Spinal cord (tissue), 10 donors: Measurements from ENCODE around the gene NOTCH3. TPM values are rescaled to one million over a fixed set of nuclear protein-coding genes. Genes with fewer than 3 reads are reported as not detected.
A peak's percentile ranks its signal among the peaks of the same experiment; 100 is the strongest.

Source experiments
- DNase-seq, 6 donors: peaks; one replicate each; pipeline versions ENCODE4 v3.0.0 to v3.0.0-alpha.2; 2013 to 2015; ENCODE audit warnings: low spot score in 6 of 6, low read depth in 4 of 6
- H3K27ac ChIP-seq: one replicate; pipeline ENCODE4 v1.5.1; 2013; ENCODE audit warnings: low read depth, low read length, control low read depth
- H3K27me3 ChIP-seq: one replicate; pipeline ENCODE4 v1.6.1; 2013; ENCODE audit warnings: low read length; ENCODE audit not compliant: control insufficient read depth, insufficient read depth
- H3K36me3 ChIP-seq: one replicate; pipeline ENCODE4 v1.6.1; 2013; ENCODE audit warnings: low read length; ENCODE audit not compliant: control insufficient read depth, insufficient read depth
- H3K4me1 ChIP-seq: one replicate; pipeline ENCODE4 v1.6.1; 2013; ENCODE audit warnings: low read length; ENCODE audit not compliant: control insufficient read depth, insufficient read depth
- H3K4me3 ChIP-seq: one replicate; pipeline ENCODE4 v1.5.1; 2013; ENCODE audit warnings: low read depth, low read length, control low read depth
- H3K9me3 ChIP-seq: one replicate; pipeline ENCODE4 v1.6.1; 2013; ENCODE audit warnings: low read length; ENCODE audit not compliant: control insufficient read depth, insufficient read depth
- WGBS: methylation state at CpG from one replicate; pipeline ENCODE4 v1.1.5; 2013; ENCODE audit warnings: missing lambda C conversion rate; ENCODE audit not compliant: insufficient coverage; 5-methylcytosine and 5-hydroxymethylcytosine counted together
- polyA plus RNA-seq, 2 donors: library from polyadenylated mRNA; unstranded; fragments of 120-200 nt; gene quantifications; one replicate each; pipeline ENCODE4 v1.2.1, GENCODE V29; 2013; ENCODE audit not compliant: insufficient read length in 2 of 2
- total RNA-seq, 2 donors: library from RNA; depleted of rRNA in 1 of 2; stranded (reverse); fragments of 120-200 nt in 1 of 2; fragments of >200 nt in 1 of 2; gene quantifications; one replicate each; pipeline versions ENCODE4 v1.2.3 to v1.2.4, GENCODE V29; 2013 to 2014
- donor health status: healthy.

Gene NOTCH3
- total and polyA plus RNA-seq, 4 donors = 34.9 to 76.3 (median 56.4) TPM

DNA sequence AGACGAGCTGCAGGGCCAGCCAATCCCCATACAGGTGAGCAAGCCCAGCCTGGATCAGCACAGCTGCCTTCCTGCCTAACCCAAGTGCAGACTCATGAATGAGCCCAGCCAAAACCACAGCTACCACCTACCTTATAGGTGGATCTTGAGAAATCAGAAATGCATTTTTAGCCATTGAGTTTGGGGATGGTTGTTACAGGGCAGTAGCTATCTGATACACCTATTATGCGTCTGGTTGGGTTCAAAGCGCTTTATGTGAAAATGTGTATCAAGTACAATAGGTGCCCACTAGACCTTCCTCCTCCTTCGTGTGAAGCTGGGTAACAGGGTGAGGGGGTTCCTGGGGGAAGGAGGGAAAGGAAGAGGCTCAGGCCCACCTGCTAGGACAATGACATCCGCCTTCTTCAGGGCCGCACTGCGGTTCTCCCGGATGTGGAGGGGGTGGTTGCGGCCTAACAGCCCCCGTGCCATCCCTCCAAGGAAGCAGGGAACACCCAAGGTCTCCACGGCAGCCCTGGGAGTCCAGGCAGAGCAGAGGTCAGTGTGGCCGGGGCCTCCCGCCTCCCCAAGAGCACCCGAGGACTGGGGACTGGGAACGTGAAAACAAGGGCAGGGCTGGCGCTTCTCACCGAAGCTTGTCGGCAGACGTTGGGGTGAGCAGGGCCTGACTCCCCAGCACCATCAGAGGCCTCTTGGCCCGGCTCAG, 81.9 kb downstream of the NOTCH3 start:
- no peak overlapping the region for H3K4me3 ChIP-seq
- no peaks in the 10 kb centered on the region for H3K9me3 ChIP-seq
- no peak overlapping the region for H3K27ac ChIP-seq
- no peak for DNase-seq
- no peaks in the 10 kb centered on the region for H3K27me3 ChIP-seq
- WGBS = 95% methylated on average over 18 of the region's 20 CpGs
- H3K4me1 ChIP-seq = peaks cover 23% of the 10 kb centered on the region
- peaks cover 100% of the 10 kb centered on the region for H3K36me3 ChIP-seq

DNA sequence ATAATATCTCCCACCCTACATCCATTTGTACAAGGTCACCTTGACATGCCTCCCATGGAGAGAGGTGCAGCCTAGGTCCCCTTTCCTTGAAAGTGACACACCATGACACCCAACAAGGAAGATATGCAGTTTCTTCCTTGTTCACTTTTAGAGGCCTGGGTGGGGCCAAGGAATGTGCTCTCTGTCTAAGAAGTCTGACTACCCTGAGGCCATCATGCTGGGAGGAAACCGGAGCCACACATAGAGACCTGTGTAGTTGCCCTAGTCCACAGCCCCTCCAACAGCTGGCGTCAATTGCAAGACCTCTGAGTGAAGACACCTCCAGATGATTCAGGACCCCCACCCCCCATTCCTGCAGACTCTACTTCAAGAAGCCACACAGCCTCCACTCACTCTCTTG, 82.5 kb downstream of the NOTCH3 start:
- peaks cover 100% of the 10 kb centered on the region for H3K36me3 ChIP-seq
- WGBS = 94% methylated on average over 2 of the region's 2 CpGs
- H3K9me3 ChIP-seq = no peaks in the 10 kb centered on the region
- peaks cover 16% of the 10 kb centered on the region for H3K4me1 ChIP-seq
- H3K4me3 ChIP-seq = no peak overlapping the region
- H3K27me3 ChIP-seq = no peaks in the 10 kb centered on the region
- no peak for DNase-seq
- H3K27ac ChIP-seq = no peak overlapping the region

DNA sequence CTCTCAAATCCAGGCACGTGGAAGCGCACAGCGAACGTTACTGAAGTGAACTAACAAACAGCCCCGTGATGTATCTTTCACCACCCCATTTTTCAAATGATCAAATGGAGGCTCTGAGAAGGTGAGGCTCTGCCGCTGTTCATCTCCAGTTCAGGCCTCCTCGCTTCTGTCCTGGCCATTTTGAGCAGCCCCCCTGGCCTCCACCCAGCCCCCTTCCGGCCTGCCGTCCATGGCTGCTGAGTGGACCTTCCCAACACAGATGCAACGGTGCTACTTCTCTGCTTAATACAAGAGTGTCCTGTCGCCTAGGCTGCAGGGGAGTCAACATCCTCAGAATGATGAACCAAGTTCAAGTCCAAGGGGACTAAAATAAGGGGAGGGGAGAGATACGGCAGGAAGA, 83.9 kb downstream of the NOTCH3 start:
- Histone ChIP-seq H3K9me3 (no peaks in the 10 kb centered on the region), H3K36me3 (peaks cover 100% of the 10 kb centered on the region), H3K27me3 (no peaks in the 10 kb centered on the region), H3K4me1 (peaks cover 11% of the 10 kb centered on the region), H3K4me3 (no peak overlapping the region), H3K27ac (no peak overlapping the region)
- WGBS = 90% methylated on average over 10 of the region's 12 CpGs
- no peak for DNase-seq

DNA sequence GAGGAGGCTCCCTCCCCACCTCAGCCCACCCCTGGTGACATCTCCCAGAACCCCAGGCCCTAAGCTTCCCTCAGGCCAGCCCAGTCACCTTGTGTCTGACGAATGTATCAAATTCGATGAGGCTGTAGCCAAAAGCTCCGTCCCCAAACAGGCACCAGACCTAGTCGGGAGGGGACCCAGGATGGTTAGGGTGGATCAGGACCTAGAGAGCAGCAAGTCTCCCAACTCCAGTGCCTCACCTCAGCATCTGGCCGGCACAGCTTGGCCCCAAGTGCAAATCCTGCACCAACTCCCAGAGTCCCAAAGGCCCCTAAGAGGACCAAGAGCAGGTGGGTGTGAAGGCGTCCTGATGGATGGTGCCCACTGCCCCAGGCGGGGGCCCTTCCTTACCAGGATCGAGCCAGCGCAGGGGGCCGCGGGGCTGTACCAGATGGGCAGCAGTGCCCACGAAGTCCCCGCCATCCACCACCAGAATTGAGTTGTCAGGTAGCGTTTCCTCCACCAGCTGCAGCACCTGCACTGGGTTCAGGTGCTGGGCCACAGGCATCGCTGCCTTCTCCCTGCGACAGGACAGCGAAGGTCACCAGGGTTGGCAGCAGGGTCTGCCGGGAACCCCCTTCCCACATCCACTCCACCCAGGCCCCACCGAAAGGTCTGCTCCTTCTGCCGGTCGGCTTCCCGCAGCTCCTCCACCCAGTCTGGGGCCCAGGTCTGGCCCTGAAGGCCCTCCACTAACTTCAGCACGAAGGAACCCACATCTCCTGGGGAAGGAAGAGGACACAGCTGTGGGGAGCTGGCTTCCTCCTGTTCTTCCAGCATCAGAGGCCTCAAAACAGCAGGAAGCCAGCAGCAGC, 84.8 kb downstream of the NOTCH3 start:
- Histone ChIP-seq H3K4me1 (peaks cover 11% of the 10 kb centered on the region), H3K27ac (no peak overlapping the region), H3K36me3 (peaks cover 100% of the 10 kb centered on the region), H3K4me3 (no peak overlapping the region), H3K27me3 (no peaks in the 10 kb centered on the region), H3K9me3 (no peaks in the 10 kb centered on the region)
- 88% methylated on average over 17 of the region's 23 CpGs for WGBS
- no peak for DNase-seq

DNA sequence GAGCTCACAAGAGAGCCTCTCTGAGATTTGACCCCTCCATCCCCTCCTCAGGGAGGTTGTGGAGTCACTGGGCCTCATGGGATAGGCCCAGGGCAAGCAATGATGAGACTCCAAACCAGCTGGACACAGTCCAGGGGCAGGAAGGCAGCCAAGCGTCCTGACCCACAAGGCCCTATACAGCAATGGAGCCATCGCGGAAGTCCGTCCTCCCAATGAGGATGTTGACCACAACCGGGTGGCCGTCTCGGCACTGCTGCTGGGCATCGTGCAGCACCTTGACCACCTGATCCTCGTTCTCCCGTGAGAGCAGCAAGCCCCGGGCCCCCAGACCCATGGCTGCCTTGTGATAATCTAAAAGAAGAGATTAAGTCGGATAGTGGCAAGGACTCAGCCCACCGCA, 85.7 kb downstream of the NOTCH3 start:
- Histone ChIP-seq H3K27ac (no peak overlapping the region), H3K4me1 (peaks cover 11% of the 10 kb centered on the region), H3K36me3 (peaks cover 98% of the 10 kb centered on the region), H3K27me3 (no peaks in the 10 kb centered on the region), H3K9me3 (no peaks in the 10 kb centered on the region), H3K4me3 (no peak overlapping the region)
- DNase-seq = peak in 1 of 6 donors; percentile 45
- WGBS = 75% methylated on average over 13 of the region's 13 CpGs

DNA sequence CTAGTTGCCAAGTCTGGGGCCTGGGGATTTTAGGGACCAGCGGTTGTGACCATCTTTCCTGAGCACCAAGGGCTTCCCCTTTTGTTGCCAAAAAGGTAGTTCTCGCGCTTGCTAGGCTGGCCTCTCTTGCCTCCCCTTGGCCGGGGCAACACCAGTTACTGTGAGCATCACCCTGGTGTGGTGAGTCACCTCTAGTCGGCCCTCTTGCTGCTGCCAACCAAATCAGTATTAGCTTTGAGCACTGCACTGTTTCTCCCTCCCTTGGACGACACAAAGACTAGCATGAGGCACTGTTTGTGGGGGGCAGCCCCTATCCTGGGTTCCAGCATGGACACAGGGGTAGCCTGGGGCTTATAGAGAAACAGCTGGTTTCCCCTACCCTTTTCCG, 86.6 kb downstream of the NOTCH3 start:
- Histone ChIP-seq H3K9me3 (no peaks in the 10 kb centered on the region), H3K27me3 (no peaks in the 10 kb centered on the region), H3K4me3 (no peak overlapping the region), H3K4me1 (peaks cover 11% of the 10 kb centered on the region), H3K36me3 (peaks cover 98% of the 10 kb centered on the region), H3K27ac (no peak overlapping the region)
- DNase-seq = no peak
- 79% methylated on average over 6 of the region's 7 CpGs for WGBS

DNA sequence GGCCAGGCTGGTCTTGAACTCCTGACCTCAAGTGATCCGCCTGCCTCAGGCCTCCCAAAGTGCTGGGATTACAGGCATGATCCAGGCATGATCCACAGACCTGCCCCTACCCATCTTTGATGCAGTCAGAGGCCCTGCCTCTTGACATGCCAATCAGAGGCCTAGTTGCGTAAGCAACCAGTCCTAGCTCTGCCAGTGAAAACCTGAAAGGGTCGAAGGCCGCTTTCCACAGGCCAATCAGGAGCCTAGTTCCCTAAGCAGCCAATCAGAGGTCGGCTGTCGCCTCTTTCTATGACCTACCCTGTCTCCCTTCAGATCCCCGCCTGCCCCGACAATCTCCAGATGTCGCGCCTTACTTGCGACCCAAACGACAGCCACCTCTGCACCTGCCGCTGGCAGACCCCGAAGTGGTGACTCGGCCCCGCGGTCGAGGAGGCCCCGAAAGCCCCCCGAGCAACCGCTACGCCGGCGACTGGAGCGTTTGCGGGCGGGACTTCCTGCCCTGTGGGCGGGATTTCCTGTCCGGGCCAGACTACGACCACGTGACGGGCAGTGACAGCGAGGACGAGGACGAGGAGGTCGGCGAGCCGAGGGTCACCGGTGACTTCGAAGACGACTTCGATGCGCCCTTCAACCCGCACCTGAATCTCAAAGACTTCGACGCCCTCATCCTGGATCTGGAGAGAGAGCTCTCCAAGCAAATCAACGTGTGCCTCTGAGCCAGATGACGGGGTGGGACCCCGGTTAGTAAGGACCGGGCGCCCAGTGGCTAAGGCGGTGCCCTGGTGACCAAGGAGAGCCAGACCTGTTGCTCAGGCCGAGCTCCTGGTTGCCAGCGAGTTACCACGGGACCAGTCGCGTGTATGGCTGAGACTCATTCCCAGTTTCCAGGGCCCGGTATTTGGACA, 87.3 kb downstream of the NOTCH3 start:
- Histone ChIP-seq H3K36me3 (peaks cover 96% of the 10 kb centered on the region), H3K27me3 (peaks cover 4% of the 10 kb centered on the region), H3K4me1 (peaks cover 18% of the 10 kb centered on the region), H3K4me3 (no peak overlapping the region), H3K27ac (no peak overlapping the region), H3K9me3 (no peaks in the 10 kb centered on the region)
- DNase-seq = peak in 1 of 6 donors; percentile 56
- 86% methylated on average over 58 of the region's 58 CpGs for WGBS

DNA sequence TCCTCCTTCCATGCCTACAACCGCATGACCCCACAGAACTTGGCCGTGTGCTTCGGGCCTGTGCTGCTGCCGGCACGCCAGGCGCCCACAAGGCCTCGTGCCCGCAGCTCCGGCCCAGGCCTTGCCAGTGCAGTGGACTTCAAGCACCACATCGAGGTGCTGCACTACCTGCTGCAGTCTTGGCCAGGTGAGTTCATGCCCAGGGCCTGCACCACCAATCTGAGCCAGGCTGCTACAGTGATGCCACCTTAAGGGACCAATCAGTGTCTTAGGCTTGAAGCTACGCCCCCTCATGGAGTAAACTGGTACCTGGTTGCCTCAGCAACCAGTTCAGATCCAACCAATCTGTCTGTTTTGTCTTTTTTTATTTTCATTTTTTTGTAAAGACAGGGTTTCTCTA, 88.4 kb downstream of the NOTCH3 start:
- H3K36me3 ChIP-seq = peaks cover 85% of the 10 kb centered on the region
- H3K27me3 ChIP-seq = peaks cover 10% of the 10 kb centered on the region
- DNase-seq = no peak
- peaks cover 29% of the 10 kb centered on the region for H3K4me1 ChIP-seq
- H3K9me3 ChIP-seq = no peaks in the 10 kb centered on the region
- H3K4me3 ChIP-seq = no peak overlapping the region
- 96% methylated on average over 10 of the region's 11 CpGs for WGBS
- H3K27ac ChIP-seq = no peak overlapping the region

DNA sequence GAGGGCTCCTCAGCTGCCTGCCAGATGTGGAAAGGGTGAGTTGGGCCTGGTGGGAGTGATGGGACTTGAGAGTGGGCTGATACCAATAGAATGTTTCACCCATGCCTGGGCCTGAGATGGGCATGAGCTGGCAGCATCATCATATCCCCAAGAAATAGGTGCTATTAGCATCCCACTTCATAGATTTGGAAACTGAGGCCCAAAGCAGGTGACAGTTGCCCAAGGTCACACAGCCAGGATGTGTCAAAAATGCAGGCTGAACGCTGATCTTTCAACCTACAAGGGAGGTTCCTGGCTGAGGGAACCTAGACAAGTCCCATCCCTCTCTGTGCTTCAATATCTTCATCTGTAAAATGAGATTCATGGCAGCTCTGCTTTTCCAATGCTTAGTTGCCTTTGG, 89.0 kb downstream of the NOTCH3 start:
- H3K27ac ChIP-seq = no peak overlapping the region
- H3K4me3 ChIP-seq = no peak overlapping the region
- H3K9me3 ChIP-seq = no peaks in the 10 kb centered on the region
- 100% methylated on average over 1 of the region's 1 CpG for WGBS
- H3K4me1 ChIP-seq = peaks cover 31% of the 10 kb centered on the region
- H3K27me3 ChIP-seq = peaks cover 12% of the 10 kb centered on the region
- H3K36me3 ChIP-seq = peaks cover 79% of the 10 kb centered on the region
- DNase-seq = no peak
